Left lung (tissue), 10 donors: ENCODE results near the gene OR5V1. TPM values are rescaled to one million over a fixed set of nuclear protein-coding genes. Genes with fewer than 3 reads are reported as not detected.
"Not testable (repeated sequence)": the region's sequence is repeated elsewhere in the genome, so short reads cannot be mapped to it uniquely, and the experiment has no call there.

Experiments used
- ATAC-seq: fragments of 200-7000 bp; cut with Tn5 transposase; one replicate; pipeline ENCODE4 v1.9.1; 2020; ENCODE audit warnings: moderate library complexity
- DNase-seq, 4 donors: peaks; one replicate each; pipeline ENCODE4 v3.0.0-alpha.2; 2013 to 2020
- H3K27ac ChIP-seq, 2 donors: fragments of 200-600 bp; sonication (generic) in 1 of 2; one replicate each; pipeline versions ENCODE4 v1.5.0 to v1.8.0; 2020 to 2021
- H3K27me3 ChIP-seq, 2 donors: fragments of 200-600 bp; sonication (generic) in 1 of 2; one replicate each; pipeline versions ENCODE4 v1.5.0 to v1.8.0; 2020 to 2021
- H3K36me3 ChIP-seq, 2 donors: fragments of 200-600 bp; sonication (generic) in 1 of 2; one replicate each; pipeline versions ENCODE4 v1.5.0 to v1.8.0; 2020 to 2021
- H3K4me1 ChIP-seq, 2 donors: fragments of 200-600 bp; one replicate each; pipeline ENCODE4 v1.8.0; 2021
- H3K4me3 ChIP-seq, 2 donors: fragments of 200-600 bp; sonication (generic) in 1 of 2; one replicate each; pipeline versions ENCODE4 v1.5.0 to v1.8.0; 2020 to 2021; ENCODE audit warnings: mild to moderate bottlenecking in 1 of 2
- H3K9me3 ChIP-seq, 2 donors: fragments of 200-600 bp; sonication (generic) in 1 of 2; one replicate each; pipeline versions ENCODE4 v1.5.0 to v1.8.0; 2020 to 2021
- CTCF ChIP-seq, 2 donors: fragments of 200-600 bp; sonication (generic) in 1 of 2; IDR thresholded peaks; one replicate each; pipeline versions ENCODE4 v1.5.0 to v1.8.0; 2021; ENCODE audit warnings: antibody characterized with exemption in 2 of 2
- intact Hi-C, 2 donors: fragments of 100-400 bp; cut with DNase I; formaldehyde crosslinking; loops; one replicate each; pipeline versions ENCODE4 v1.11.2 to v1.14.2; 2022
- polyA plus RNA-seq, 6 donors: library from polyadenylated mRNA; unstranded; fragments of 120-200 nt; gene quantifications; one replicate each; pipeline ENCODE4 v1.2.1, GENCODE V29; 2013; ENCODE audit not compliant: insufficient read length in 6 of 6
- total RNA-seq, 2 donors: library from RNA; stranded (reverse); fragmentation: NEBNext Ultra II Directional; extraction: Animal tissue kit (Norgen Biotek cat#: 25700); gene quantifications; one replicate each; pipeline ENCODE4 v1.2.1, GENCODE V29; 2021
- donor health status: DM: no; HTN: yes; CAD: no.
- donor health status: DM: no; HTN: no; CAD: no.

OR5V1 gene
- total and polyA plus RNA-seq, 8 donors = not detected

- peaks cover 0 to 9% of the 10 kb centered on the region in 2 donors for H3K27me3 ChIP-seq
- H3K4me3 ChIP-seq = no peak overlapping the region
- H3K4me1 ChIP-seq = no peaks in the 10 kb centered on the region
- intact Hi-C loops = no loop called here
- ATAC-seq = no peak
- H3K36me3 ChIP-seq = no peaks in the 10 kb centered on the region
- no peaks in the 10 kb centered on the region for H3K9me3 ChIP-seq
- DNase-seq = no peak
- H3K27ac ChIP-seq = no peak overlapping the region
- no peak for TF ChIP-seq CTCF (IDR thresholded peaks at IDR 0.05)
These were observed 19.9 kb upstream of the OR5V1 start for GRCh38 chr6:29388533-29388932.

- ATAC-seq (peak; percentile 33), DNase-seq (peak in 2 of 4 donors; percentile 1 to 7)
- intact Hi-C loops = no loop called here
- TF ChIP-seq CTCF (IDR thresholded peaks at IDR 0.05) = no peak
- H3K27me3 ChIP-seq = peaks cover 0 to 7% of the 10 kb centered on the region in 2 donors
- H3K4me1 ChIP-seq = no peaks in the 10 kb centered on the region
- H3K4me3 ChIP-seq = no peak overlapping the region
- H3K36me3 ChIP-seq = no peaks in the 10 kb centered on the region
- H3K9me3 ChIP-seq = no peaks in the 10 kb centered on the region
- no peak overlapping the region for H3K27ac ChIP-seq
These were observed 7.3 kb upstream of the OR5V1 start for GRCh38 chr6:29376003-29376402.

- no peak for ATAC-seq
- no peaks in the 10 kb centered on the region for H3K36me3 ChIP-seq
- TF ChIP-seq CTCF (IDR thresholded peaks at IDR 0.05) = no peak
- H3K9me3 ChIP-seq = no peaks in the 10 kb centered on the region
- peaks cover 0 to 7% of the 10 kb centered on the region in 2 donors for H3K27me3 ChIP-seq
- intact Hi-C loops = no loop called here
- no peaks in the 10 kb centered on the region for H3K4me1 ChIP-seq
- no peak within 1 kb of the TSS for H3K4me3 ChIP-seq
- no peak within 1 kb of the TSS for H3K27ac ChIP-seq
- no peak for DNase-seq
These were observed 6.5 kb upstream of the OR5V1 start, which contains the start of gene OR12D3 for GRCh38 chr6:29375191-29375590. Gene OR12D3 (minus strand): TSS chr6:29375291. CDS start chr6:29375287, 4 bp downstream.

- H3K27me3 ChIP-seq = no peaks in the 10 kb centered on the region
- no peak for TF ChIP-seq CTCF (IDR thresholded peaks at IDR 0.05)
- H3K27ac ChIP-seq = no peak overlapping the region
- ATAC-seq (no peak), DNase-seq (no peak)
- intact Hi-C loops = no loop called here
- peaks cover 0 to 6% of the 10 kb centered on the region in 2 donors for H3K9me3 ChIP-seq
- H3K4me1 ChIP-seq = no peaks in the 10 kb centered on the region
- no peaks in the 10 kb centered on the region for H3K36me3 ChIP-seq
- no peak overlapping the region for H3K4me3 ChIP-seq
These were observed 13.1 kb downstream of the OR5V1 start for GRCh38 chr6:29355603-29356002.

GRCh38 chr6:29354980-29355379, 13.7 kb downstream of the OR5V1 start:
- intact Hi-C loops = no loop called here
- Histone ChIP-seq H3K4me3 (no peak overlapping the region), H3K9me3 (peaks cover 0 to 9% of the 10 kb centered on the region in 2 donors), H3K27me3 (no peaks in the 10 kb centered on the region), H3K4me1 (no peaks in the 10 kb centered on the region), H3K27ac (no peak overlapping the region), H3K36me3 (no peaks in the 10 kb centered on the region)
- no peak for DNase-seq
- no peak for ATAC-seq
- no peak for TF ChIP-seq CTCF (IDR thresholded peaks at IDR 0.05)

- H3K4me1 ChIP-seq, H3K36me3 ChIP-seq, H3K27me3 ChIP-seq, H3K9me3 ChIP-seq, H3K4me3 ChIP-seq, intact Hi-C loops, DNase-seq, H3K27ac ChIP-seq, ATAC-seq: not testable (repeated sequence)
These were observed 19.3 kb downstream of the OR5V1 start for GRCh38 chr6:29349348-29349747.
